Activated T-cell treated with anti-CD3 and anti-CD28 coated beads, Interleukin-2, amount 50 U/mL, for 24 hours (primary cell): Measurements from ENCODE around the gene C6orf136.
A peak's percentile ranks its signal among the peaks of the same experiment; 100 is the strongest.

Experiments
- DNase-seq: peaks from one replicate; pipeline ENCODE4 v3.0.0-alpha.2; 2020
- H3K27ac Mint-ChIP-seq: 2 replicates; pipeline ENCODE4 v1.8.0; 2020; ENCODE audit warnings: mild to moderate bottlenecking, mixed read lengths
- H3K27me3 Mint-ChIP-seq: 2 replicates; pipeline ENCODE4 v1.8.0; 2020; ENCODE audit warnings: mixed read lengths
- H3K36me3 Mint-ChIP-seq: 2 replicates; pipeline ENCODE4 v1.8.0; 2020; ENCODE audit warnings: low read depth, mixed read lengths
- H3K4me1 Mint-ChIP-seq: 2 replicates; pipeline ENCODE4 v1.8.0; 2020; ENCODE audit warnings: low read depth, mixed read lengths
- H3K4me3 Mint-ChIP-seq: 2 replicates; pipeline ENCODE4 v1.8.0; 2020; ENCODE audit warnings: mild to moderate bottlenecking, moderate library complexity, mixed read lengths
- H3K9me3 Mint-ChIP-seq: 2 replicates; pipeline ENCODE4 v1.8.0; 2020; ENCODE audit warnings: mixed read lengths

C6orf136 gene

DNA sequence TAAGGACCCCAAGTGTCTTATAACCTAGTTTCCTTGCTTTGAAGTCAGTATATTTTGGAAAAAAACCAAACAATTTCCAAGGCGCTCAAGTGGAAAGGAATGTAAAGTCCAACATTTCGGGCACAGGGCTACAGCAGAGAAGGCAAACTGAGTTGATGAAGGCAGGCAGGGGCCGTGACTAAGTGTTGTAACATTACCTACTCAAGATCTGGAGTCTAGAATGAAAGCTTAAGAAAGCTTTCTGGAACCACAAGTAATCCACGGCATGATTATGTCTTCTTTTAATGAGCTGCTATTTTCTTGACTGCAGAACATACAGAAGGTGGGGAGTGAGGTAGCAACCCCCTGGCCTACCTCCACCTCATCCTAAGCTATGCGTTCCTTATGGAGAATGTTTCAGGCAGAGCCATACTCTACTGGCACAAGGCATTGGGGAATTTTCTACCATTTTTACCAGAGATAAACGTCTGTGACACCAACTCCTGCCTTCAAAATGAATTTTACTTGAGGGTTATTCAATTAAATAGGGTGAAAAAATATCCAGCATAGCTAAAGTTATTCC is 34.2 kb upstream of the C6orf136 start:
- peaks cover 65% of the 10 kb centered on the region for H3K4me1 Mint-ChIP-seq
- H3K9me3 Mint-ChIP-seq = no peaks in the 10 kb centered on the region
- peaks cover 97% of the 10 kb centered on the region for H3K36me3 Mint-ChIP-seq
- H3K4me3 Mint-ChIP-seq = peak overlapping the region; percentile 93
- H3K27ac Mint-ChIP-seq = peak overlapping the region; percentile 99
- no peaks in the 10 kb centered on the region for H3K27me3 Mint-ChIP-seq
- no peak for DNase-seq

DNA sequence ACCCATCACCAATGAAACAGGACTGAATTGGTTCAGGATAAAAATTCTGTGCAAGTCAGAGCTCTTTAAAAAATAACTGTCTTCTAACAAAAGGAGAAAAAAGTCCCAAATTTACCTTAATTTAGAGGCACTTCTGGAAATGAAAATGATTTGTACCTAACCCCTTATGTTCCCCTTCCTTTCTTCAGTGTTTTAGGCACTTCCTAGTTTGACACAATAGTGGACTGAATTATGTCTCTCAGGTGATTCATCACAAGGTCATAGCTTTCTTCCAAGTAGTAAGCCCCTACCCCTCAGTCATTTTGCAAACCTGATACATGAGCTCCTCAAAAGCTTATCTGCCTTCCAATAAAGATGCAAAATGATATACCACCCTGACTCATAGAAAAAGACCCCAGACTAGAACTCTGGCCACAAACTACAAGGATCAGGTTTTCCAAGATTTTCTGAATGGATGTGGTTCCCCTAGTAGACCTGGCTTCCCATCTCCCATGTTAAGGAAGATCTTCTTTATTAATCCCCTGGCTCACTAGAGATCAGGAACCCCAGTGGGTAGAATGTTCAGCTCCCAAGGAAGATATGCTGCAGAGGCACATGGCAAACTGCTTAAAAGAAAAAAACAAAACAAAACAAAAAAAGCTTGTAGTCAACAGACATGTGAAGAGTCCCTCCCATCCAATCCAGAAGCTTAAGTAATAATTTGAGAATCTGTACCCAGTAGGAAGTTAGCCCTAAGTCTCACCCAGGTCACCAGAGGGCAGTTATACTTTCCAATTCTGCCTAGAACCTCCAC is 33.5 kb upstream of the C6orf136 start:
- Mint-ChIP-seq H3K4me1 (peaks cover 64% of the 10 kb centered on the region), H3K4me3 (peak overlapping the region; percentile 93), H3K27me3 (no peaks in the 10 kb centered on the region), H3K9me3 (no peaks in the 10 kb centered on the region), H3K36me3 (peaks cover 96% of the 10 kb centered on the region), H3K27ac (peak overlapping the region; percentile 99)
- no peak for DNase-seq

DNA sequence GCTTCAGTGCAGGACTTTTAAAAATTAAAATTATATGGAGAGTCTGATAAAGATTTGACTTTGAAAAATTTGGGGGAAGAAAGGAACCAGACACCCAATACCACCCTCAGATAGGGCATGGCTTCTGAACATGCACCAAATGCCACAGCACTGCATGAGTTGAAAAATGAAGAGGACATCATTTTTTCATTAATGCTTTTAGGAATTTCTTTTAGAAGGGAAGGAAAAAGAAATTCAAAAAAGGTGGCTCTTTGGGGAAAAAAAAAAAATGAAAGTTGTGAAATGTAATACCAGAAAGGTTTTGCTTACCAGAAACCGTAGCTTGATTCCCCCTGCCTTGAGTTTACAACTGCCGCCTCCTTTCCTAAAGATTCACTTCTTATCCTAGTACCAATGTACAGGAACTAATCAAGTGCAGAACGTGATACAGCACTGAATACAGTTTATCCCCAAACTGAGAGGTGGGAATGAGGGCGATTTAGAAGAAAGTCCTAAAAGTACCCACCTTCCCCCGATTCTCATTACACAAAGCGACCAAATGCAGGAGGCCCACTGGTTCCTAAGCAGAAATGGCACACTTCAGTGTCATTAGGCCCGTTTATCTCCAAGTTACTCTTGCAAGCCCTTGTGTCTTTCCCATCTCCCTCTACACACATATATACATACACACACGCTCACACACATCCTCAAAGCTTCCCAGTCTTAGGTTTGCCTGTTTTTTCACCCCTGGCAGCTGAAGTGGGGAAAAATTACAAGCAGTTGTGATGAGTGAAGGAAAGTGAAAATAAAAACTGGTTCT is 32.7 kb upstream of the C6orf136 start:
- Mint-ChIP-seq H3K27ac (peak overlapping the region; percentile 99), H3K27me3 (no peaks in the 10 kb centered on the region), H3K36me3 (peaks cover 95% of the 10 kb centered on the region), H3K9me3 (no peaks in the 10 kb centered on the region), H3K4me1 (peaks cover 64% of the 10 kb centered on the region), H3K4me3 (peak overlapping the region; percentile 93)
- DNase-seq = no peak

DNA sequence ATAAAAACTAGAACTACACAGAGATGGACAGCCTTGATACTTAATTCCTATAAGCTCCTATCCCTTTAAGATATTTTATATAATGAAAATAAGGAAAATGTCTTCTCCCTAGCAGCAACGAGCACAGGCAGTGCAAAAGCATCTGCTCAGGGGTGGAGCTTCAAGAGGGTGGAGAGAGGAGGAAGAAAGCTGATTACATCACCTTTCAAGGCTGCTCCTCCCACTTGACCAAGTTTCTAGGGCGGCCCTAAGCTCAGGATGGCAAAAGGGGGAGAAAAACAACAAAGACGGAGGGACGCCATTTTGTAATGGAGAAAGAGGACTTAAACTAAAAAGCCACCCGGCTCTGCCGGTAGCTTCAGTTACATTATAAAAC is 32.1 kb upstream of the C6orf136 start:
- Mint-ChIP-seq H3K27ac (peak overlapping the region; percentile 99), H3K36me3 (peaks cover 95% of the 10 kb centered on the region), H3K4me3 (peak overlapping the region; percentile 93), H3K27me3 (no peaks in the 10 kb centered on the region), H3K4me1 (peaks cover 64% of the 10 kb centered on the region), H3K9me3 (no peaks in the 10 kb centered on the region)
- peak; percentile 76 for DNase-seq

DNA sequence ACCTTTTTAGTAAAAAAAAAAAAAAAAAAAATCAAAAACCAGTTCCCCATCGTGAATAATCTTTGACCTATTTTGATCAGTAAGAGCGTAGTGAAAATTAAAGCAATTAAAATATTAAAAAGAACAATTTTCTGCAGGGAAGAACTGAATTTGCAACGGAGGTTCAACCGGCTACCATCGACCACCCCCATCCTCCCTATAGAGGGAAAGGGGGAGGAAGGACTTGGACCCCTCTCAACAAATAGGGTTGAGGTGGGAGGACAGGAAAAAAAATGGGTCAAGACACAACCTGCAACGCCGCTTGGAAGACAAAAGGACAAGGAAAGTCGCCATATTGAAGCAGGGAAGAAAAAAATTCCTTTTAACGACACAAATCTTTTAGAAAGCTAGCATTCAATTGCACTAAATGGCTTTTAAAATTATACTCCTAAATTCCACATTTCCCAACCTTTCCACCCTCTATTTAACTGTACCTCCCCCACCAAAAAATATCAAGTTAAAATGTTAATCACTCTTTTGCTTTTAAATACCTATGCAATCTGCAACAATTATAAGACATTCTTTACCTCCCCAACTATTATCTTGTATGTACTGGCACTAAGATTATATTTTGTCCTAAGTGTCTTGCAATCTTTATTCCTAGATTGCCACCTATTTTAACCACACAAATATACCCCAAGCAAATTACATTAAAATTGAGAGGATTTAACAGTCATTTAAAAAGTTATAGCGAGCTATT is 31.5 kb upstream of the C6orf136 start:
- DNase-seq = peak; percentile 66
- Mint-ChIP-seq H3K27me3 (no peaks in the 10 kb centered on the region), H3K4me3 (peak overlapping the region; percentile 93), H3K4me1 (peaks cover 59% of the 10 kb centered on the region), H3K36me3 (peaks cover 93% of the 10 kb centered on the region), H3K27ac (peak overlapping the region; percentile 99), H3K9me3 (no peaks in the 10 kb centered on the region)

DNA sequence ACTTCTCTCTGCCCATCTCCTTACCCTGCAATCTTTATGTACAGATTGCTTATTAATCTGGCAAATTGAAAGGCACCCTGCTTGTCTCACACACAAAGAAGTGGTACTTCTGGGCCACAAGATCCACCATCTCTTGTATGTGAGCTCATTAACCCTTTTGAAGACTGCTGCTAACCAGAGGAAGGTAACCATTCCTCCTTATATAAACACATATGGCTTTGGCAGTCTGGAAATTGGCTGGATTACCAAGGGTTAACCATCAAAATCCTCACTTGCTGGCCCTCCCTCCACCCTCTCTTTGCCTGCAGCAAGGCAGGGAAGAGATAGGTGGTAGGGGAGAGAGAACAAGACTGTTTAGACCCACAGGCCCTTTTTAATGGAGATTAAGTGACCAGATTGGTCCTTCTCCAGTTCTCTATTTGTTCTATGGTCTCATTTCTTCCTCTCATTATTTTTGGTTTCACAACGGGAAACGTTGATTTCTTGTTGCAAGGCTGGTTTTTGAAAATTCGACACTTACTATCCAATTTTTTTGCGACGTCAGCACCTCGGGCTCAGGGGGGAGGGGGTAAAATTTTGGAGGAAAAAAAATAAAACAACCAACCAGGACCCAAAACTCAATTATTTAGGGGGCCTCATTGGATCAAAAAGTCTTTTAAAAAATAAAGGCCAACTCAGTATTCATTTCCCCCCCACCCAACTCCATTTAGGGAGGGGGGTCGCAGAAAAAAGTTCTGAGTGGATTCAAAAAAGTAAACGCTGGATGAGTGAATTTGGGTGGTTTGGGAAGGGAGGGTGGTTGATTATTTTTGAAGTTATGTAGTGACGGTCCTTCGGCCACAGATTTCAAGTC is 30.7 kb upstream of the C6orf136 start:
- Mint-ChIP-seq H3K4me1 (peaks cover 54% of the 10 kb centered on the region), H3K4me3 (peak overlapping the region; percentile 93), H3K27me3 (no peaks in the 10 kb centered on the region), H3K36me3 (peaks cover 93% of the 10 kb centered on the region), H3K9me3 (no peaks in the 10 kb centered on the region), H3K27ac (peak overlapping the region; percentile 99)
- peak; percentile 59 for DNase-seq

DNA sequence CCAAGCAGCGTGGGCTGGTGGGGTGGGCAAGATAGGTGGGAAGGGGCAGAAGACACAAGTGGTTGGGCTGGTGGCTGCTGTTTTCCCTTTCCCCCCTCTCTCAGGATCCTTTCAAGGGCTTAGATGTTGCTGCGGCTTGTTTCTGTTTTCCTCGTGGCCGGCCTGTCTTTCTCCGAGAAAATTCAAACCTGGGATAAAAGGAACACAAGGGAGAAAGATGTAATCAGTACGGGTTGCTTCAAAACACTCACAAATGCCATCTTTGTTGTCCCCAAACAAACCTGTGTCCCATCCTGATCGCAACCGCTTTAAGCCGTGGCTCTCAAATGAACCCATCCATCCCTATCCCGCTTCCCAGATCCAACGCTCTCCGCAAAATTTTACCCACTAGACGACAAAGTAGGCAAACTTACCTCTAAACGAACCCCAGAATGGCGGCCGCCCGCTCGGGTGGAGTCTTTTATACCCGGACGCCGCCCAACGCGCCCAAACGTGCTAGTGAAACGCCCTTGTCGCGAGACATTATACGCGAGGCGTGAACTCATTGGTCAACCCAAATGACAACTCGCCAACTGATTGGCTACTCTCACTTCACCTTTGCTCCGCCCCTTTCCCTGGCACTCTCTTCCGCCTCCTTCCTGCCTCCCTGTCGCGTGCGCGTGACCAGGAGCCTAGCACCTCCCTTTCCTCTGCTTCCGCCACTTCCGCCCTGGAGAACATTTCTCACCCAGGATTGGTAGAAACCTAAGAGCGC is 29.9 kb upstream of the C6orf136 start, which contains the start of gene PPP1R10:
Gene PPP1R10 (minus strand): TSS at position 433 of the 754 bp plus-strand sequence. CDS start 7,299 bp downstream, outside the sequence.
- peaks cover 48% of the 10 kb centered on the region for H3K4me1 Mint-ChIP-seq
- peak; percentile 96 for DNase-seq
- H3K36me3 Mint-ChIP-seq = peaks cover 93% of the 10 kb centered on the region
- no peaks in the 10 kb centered on the region for H3K9me3 Mint-ChIP-seq
- peak within 1 kb of the TSS; percentile 99 for H3K27ac Mint-ChIP-seq
- H3K4me3 Mint-ChIP-seq = peak within 1 kb of the TSS; percentile 93
- no peaks in the 10 kb centered on the region for H3K27me3 Mint-ChIP-seq

DNA sequence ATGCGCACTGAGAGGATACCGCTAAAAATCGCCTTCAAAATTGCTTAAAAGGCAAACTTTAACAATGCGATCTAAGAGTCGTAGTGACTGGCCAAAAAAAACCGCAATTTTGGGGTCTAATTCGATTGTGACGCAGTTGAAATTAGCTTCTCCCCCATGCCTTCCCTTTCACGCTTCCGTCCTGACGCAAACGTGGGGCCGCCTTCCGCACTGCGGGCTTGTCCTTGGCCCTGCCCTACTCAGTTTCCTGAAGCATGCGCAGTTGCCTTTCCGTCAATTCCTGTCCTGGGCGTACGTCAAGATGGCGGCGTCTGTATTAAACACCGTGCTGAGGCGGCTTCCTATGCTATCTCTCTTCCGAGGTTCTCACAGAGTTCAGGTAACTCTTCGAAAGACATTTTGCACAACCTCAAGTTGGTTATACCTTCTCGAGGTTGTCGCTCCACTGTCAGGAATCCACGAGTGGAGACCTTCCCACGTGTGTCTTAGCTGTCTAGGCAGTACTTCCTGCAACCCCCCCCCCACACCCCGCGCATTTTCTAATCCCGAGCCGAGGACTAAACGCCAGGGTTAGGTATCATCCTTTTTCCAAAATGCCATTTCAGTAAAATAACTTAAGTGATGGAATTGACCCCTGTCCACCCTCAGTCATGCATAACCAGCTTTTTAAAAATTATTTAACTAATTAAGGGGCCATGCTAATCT is 29.2 kb upstream of the C6orf136 start, which contains the start of gene MRPS18B:
Gene MRPS18B (plus strand): TSS at position 276 of the 705 bp plus-strand sequence. CDS start 26 bp downstream, at position 302.
- Mint-ChIP-seq H3K4me3 (peak within 1 kb of the TSS; percentile 93), H3K4me1 (peaks cover 44% of the 10 kb centered on the region), H3K36me3 (peaks cover 92% of the 10 kb centered on the region), H3K27me3 (no peaks in the 10 kb centered on the region), H3K9me3 (no peaks in the 10 kb centered on the region), H3K27ac (peak within 1 kb of the TSS; percentile 99)
- peak; percentile 94 for DNase-seq

DNA sequence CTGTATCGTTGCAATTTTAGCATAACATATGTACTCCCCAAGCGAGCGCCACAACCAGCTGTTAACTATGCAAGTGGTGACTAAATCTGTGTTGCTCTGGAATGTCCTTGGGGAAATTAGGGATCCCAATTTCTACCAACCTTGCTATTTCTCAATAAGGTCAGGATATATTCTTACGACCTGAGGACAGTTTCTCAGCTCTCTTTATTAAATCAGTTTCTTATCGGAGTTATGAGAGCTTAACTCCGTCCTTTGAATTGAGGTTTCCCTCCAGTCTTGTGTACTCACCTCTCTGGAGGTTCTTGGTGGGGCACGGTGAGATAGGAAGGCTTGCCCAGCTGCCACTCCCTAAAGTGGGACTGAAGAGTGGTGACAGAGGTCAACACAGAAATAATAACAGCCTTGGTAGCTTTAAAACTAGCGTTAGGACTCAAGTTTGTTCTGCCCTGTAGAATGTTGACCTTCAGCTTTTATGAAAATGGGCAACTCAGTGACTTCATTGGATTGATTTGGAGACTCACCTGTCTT is 28.6 kb upstream of the C6orf136 start:
- peaks cover 92% of the 10 kb centered on the region for H3K36me3 Mint-ChIP-seq
- no peaks in the 10 kb centered on the region for H3K27me3 Mint-ChIP-seq
- H3K9me3 Mint-ChIP-seq = no peaks in the 10 kb centered on the region
- H3K4me3 Mint-ChIP-seq = peak overlapping the region; percentile 93
- peaks cover 38% of the 10 kb centered on the region for H3K4me1 Mint-ChIP-seq
- H3K27ac Mint-ChIP-seq = peak overlapping the region; percentile 99
- no peak for DNase-seq

DNA sequence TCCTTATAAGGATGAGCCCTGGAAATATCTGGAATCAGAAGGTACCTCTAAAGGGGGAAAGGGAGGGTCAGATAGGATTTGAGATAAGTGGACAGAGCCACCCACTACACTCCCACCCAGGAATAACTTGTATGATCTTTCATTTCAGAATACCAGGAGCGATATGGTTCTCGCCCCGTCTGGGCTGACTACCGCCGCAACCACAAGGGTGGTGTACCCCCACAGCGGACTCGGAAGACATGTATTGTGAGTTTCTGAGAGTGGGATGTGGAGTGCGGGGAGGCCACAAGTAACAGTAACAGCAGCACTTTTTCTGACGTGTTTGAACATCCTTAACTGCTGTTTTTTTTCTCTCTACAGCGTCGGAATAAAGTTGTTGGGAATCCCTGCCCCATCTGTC is 27.4 kb upstream of the C6orf136 start:
- no peak for DNase-seq
- Mint-ChIP-seq H3K36me3 (peaks cover 92% of the 10 kb centered on the region), H3K4me1 (peaks cover 27% of the 10 kb centered on the region), H3K27ac (peak overlapping the region; percentile 99), H3K4me3 (peak overlapping the region; percentile 93), H3K27me3 (no peaks in the 10 kb centered on the region), H3K9me3 (no peaks in the 10 kb centered on the region)

DNA sequence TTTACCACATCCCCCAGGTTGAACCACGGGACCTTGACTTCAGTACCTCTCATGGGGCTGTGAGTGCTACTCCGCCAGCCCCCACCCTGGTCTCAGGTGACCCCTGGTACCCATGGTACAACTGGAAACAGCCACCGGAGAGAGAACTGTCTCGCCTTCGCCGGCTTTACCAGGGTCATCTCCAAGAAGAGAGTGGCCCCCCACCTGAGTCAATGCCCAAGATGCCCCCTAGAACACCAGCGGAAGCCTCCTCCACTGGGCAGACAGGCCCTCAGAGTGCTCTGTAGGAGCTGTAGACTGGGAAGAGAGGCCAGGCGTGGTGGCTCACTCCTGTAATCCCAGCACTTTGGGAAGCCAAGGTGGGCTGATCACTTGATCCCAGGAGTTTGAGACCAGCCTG is 21.4 kb upstream of the C6orf136 start:
- no peak for DNase-seq
- no peaks in the 10 kb centered on the region for H3K9me3 Mint-ChIP-seq
- H3K27ac Mint-ChIP-seq = peak overlapping the region; percentile 0
- no peaks in the 10 kb centered on the region for H3K27me3 Mint-ChIP-seq
- no peak overlapping the region for H3K4me3 Mint-ChIP-seq
- H3K36me3 Mint-ChIP-seq = peaks cover 89% of the 10 kb centered on the region
- H3K4me1 Mint-ChIP-seq = peaks cover 34% of the 10 kb centered on the region
